GM12873 (cell line): ENCODE results near the gene LILRB4.

Source experiments
- TF ChIP-seq, protein P1 (sequence below): IDR thresholded peaks from 2 replicates; pipeline ENCODE4 v1.5.1; 2012; ENCODE audit warnings: low read depth, mild to moderate bottlenecking, moderate library complexity, low read length, control low read depth; ENCODE audit not compliant: insufficient read depth; ENCODE audit errors: missing control alignments

The LILRB4 gene

DNA sequence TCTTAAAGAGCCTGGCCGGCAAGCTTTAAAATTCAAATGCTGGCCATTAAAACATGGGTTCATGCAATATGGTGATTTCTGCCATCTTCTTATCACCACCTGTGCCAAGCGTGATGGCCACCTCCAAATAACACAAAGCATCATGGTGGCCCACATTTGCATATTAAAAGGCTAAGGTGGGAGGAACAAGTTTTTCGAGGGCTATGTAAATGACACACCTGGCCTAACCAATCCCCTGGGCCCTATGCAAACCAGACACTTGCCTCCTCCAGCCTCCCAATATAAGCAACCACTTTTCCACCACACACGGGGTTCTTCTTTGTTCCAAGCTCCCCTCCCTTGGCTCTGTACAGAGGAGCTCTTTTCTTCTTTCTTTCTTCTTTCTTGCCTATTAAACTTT is 14.4 kb downstream of the LILRB4 start:
- TF ChIP-seq, protein P1, sequence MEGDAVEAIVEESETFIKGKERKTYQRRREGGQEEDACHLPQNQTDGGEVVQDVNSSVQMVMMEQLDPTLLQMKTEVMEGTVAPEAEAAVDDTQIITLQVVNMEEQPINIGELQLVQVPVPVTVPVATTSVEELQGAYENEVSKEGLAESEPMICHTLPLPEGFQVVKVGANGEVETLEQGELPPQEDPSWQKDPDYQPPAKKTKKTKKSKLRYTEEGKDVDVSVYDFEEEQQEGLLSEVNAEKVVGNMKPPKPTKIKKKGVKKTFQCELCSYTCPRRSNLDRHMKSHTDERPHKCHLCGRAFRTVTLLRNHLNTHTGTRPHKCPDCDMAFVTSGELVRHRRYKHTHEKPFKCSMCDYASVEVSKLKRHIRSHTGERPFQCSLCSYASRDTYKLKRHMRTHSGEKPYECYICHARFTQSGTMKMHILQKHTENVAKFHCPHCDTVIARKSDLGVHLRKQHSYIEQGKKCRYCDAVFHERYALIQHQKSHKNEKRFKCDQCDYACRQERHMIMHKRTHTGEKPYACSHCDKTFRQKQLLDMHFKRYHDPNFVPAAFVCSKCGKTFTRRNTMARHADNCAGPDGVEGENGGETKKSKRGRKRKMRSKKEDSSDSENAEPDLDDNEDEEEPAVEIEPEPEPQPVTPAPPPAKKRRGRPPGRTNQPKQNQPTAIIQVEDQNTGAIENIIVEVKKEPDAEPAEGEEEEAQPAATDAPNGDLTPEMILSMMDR, result no peak

- TF ChIP-seq, protein P1, result no peak
These were observed 19.6 kb downstream of the LILRB4 start for GRCh38 chr19:54682306-54682856.

DNA sequence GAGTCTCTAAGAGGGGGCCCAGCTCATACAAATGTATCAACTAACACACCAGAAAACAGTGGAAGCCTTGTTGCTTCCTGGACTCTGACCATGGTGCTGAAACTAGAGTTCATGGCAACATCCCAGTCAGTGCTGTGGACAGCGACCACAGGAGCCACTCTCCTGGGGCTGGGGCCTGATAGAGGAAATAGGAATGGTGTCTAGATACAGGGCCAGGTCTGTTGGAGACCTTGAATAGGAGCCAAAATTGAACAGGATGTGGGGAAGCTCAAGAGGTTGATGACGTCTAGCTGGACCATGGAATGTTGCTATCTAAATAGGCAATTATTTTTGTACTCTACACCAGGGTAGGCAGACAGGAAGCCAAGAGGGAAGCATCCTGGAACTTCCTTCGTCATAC is 21.7 kb downstream of the LILRB4 start:
- TF ChIP-seq, protein P1, result no peak

DNA sequence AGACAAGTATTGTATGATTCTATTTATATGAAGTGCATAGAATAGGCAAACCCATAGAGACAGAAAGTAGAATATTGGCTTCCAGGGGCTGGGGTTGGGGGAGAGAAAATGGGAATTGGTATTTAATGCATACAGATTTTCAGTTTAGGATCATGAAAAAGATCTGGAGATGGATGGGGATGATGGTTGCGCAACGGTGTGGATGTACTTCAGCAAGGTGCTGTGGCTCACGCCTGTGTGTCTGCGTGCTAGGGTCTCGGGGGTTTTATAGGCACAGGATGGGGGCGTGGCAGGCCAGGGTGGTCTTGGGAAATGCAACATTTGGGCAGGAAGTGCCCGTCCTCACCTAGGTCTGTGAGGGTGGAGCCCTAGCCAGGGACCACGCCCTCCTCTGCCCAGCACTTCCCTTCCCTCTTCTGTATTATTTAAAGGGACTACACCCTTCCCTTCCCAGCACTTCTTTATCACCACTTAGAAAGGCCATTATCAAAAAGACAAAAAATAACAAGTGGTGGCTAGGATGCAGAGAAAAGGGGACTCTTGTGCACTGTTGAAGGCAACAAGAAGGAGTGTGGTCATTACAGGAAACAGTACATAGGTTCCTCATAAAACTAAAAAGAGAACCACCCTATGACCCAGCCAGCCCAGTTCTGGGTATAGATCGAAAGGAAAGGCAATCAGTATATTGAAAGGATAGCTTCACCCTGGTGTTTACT is 29.0 kb downstream of the LILRB4 start:
- TF ChIP-seq, protein P1, result no peak

DNA sequence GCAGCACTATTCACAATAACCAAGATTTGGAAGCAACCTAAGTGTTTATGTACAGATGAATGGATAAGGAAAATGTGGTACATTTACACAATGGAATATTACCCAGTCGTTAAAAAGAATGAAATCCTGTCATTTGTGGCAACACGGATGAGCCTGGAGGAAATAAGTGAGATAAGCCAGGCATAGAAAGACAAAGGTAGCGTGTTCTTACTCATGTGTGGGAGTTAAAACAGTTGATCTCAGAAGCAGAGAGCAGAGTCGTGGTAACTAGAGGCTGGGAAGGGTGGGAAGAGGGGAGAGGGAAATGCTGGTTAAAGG is 29.5 kb downstream of the LILRB4 start:
- TF ChIP-seq, protein P1, result no peak

DNA sequence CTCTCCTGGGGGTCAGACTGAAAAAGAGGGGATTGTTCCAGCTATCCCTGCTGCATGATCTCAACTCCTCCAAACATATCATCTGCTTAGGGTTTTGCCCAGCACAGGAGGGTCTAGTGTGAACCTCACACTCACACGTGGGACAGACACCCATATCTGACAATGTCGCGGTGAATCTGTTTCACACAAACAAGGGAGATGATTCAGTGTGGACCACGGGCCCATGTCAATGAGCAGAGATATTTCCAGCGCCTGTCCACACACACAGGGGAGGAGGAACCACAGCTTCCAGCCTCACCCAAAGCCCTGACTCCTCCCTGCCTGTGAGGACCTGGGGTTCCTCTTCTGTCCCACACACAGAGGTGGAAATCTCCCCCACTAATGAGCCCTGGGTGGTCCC is 31.9 kb downstream of the LILRB4 start:
- TF ChIP-seq, protein P1, result no peak

DNA sequence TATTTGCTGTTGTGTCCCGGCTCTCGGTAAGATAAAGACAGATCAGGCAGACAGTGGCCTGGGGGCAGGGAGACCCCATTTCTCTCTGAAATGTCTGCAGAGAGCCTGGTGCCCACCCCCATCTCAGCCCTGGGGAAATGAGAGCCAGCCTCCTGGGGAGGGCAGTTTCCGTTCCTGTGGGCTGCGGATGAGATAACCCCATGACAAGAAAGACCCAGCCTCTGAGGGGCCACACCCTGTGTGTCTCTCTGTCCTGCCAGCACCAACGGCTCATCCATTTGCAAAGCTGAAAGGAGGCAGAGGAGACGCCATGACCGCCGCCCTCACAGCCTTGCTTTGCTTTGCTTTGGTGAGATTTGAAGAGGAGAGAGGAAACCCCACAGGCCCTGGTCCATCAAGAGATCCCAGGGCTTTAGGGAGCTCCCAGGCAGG is 33.3 kb downstream of the LILRB4 start:
- TF ChIP-seq, protein P1, result no peak
